Inferior parietal cortex (tissue), 1 donor: Measurements from ENCODE around the gene HSD11B1L.

Experiments used
- DNase-seq: peaks from one replicate; pipeline ENCODE4 v3.0.0-alpha.2; 2016; ENCODE audit errors: extremely low spot score

Gene HSD11B1L

GRCh38 chr19:5666921-5667610 is 13.8 kb upstream of the HSD11B1L start:
- DNase-seq = no peak

DNA sequence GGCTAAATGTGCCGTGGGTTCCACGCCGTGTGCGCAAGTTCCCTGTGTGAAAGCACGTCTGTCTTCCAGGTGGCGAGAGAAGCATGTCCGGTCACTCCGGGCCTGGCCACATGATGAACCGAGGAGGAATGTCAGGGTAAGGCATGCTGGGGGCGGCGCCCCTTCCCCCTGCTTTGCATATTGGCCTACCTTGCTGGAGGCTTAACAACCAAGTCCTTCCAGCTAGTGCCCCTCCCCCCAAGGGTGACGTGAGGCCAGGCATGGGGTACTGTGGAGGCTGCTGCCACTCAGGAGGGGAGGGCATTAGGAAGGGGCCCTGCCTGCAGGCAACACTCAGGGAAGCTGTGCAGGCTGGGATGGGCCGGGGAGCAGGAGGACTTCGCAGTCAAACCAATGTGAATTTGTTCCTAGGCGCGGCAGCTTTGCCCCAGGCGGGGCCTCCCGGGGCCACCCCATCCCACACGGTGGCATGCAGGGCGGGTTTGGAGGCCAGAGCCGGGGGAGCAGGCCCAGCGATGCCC is 13.0 kb upstream of the HSD11B1L start:
- DNase-seq = no peak

DNA sequence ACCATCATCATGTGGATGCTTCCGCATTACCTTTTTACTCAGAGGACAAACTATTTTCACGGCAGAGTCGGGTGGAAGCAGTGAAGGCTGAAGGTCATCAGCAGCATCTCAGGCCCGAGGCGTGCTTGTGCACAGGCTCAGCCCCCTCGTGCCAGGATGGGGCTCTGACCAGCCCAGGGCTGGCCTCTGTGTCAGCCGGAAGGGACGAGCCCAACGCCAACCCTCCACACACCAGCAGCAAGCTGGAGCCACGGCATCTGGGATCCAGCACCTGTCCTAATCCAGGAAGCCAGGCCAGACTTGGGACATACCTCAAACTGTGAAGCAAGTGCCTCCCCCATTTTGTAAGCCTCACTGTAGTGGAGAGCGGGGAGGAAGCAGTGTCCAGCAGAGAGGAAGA is 11.6 kb upstream of the HSD11B1L start:
- DNase-seq = no peak

DNA sequence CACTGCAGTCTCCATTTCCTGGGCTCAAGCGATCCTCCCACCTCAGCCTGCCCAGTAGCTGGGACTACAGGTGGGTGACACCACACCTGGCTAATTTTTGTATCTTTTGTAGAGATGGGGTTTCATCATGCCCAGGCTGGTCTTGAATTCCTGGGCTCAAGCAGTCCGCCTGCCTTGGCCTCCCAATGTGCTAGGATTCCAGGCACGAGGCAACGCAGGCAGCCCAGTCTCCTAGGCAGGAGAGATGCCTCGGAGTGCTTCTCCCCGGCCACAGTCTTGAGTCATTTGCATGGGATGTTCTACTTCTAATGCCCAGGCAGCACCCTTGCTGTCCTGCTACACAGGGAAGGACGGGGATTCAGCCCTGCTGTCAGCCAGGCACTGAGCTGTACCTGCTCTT is 9.2 kb upstream of the HSD11B1L start:
- DNase-seq = no peak

GRCh38 chr19:5672708-5673459 is 7.9 kb upstream of the HSD11B1L start:
- no peak for DNase-seq

DNA sequence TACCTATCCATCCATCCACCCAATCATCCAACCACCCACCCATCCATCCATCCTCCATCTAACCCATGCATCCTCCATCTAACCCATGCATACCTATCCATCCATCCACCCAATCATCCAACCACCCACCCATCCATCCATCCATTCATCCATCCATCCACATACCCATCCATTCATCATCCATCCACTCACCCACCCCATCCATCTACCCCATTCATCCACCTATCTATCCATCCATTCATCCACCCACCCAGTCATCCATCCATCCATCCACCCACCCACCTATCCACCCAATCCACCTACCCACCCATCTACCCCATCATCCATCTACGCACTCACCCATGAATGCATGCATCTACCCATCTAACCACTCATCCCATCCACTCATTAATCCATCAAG is 7.1 kb upstream of the HSD11B1L start:
- DNase-seq = no peak

- no peak for DNase-seq
Measured at GRCh38 chr19:5674714-5675113, 6.1 kb upstream of the HSD11B1L start.

GRCh38 chr19:5676105-5676771 is 4.6 kb upstream of the HSD11B1L start:
- no peak for DNase-seq

DNA sequence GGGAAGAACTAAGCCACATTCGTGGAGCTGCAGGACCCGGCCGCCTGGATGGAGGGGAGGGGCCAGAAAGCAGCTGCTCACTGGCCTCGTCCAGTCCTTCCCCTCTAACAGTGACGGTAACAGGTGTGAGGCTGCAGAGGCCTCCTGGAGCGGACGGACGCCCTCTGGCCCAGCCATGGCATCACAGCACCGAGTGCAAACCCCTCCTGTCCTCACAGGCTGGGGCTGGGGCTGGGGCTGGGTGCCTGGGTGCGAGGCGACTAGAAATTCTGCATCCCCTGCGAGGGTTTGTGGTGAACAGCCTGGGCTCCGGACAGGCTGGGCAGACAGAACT is 4.1 kb upstream of the HSD11B1L start:
- no peak for DNase-seq

DNA sequence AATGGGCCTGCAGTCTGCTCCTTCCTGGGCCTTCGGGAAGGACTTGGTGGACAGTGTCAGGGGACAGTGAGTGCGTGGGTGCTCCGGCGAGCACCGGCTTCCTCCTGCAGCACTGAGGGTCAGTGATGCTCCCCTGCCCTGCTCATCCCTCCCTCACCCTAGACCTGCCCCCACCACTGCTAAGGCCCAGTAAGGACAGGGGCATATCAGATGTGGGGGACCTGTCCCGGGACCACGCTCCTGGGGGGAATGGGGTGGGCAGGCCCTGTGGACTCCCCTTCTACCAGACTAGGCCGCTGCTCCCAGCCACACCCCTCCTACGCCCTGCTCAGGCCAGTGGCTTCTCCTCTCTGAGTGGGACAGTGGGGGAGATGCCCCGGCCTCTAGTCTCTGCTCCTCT is 3.7 kb upstream of the HSD11B1L start:
- DNase-seq = no peak

DNA sequence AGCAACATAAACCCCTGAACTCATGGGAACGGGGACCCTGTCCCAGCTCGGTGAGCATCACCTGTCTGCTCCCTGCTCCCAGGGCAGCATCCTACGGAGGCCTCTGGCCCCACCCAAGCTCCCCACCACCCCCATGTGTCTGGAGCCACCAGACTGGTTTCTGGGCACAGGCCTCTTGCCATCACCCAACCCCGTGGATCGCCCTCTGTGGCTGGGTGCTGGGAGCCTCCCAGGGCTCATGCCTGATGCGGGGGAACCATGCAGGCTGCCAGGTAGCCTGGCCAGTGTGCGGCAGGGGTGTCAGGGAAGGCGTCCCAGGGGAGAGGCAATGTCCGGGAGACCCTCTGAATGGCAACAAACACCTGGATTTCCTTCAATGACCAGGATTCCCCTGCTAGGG is 3.2 kb upstream of the HSD11B1L start:
- DNase-seq = no peak

GRCh38 chr19:5678071-5678718 is 2.6 kb upstream of the HSD11B1L start:
- DNase-seq = no peak

GRCh38 chr19:5679289-5680083 is 1.3 kb upstream of the HSD11B1L start:
- no peak for DNase-seq

DNA sequence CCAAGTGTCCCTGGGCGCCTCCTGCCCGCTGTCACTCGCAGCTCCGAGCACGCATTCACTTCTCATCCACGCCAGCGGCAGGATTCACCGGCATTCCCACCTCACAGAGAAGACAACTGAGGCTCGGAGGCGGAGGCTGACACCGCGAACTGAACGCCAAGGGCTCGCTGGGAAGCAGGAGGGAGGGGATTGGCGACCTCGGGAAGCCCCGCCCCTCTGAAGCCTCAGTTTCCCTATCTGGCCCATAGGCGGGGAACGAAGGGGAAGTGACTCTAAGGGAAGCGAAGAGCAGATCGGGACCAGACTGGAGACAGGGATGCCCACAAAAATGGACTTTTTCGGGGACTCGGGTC is 767 bp upstream of the HSD11B1L start:
- DNase-seq = no peak

- DNase-seq = no peak
Measured at GRCh38 chr19:5681391-5682106, 722 bp downstream of the HSD11B1L start.

DNA sequence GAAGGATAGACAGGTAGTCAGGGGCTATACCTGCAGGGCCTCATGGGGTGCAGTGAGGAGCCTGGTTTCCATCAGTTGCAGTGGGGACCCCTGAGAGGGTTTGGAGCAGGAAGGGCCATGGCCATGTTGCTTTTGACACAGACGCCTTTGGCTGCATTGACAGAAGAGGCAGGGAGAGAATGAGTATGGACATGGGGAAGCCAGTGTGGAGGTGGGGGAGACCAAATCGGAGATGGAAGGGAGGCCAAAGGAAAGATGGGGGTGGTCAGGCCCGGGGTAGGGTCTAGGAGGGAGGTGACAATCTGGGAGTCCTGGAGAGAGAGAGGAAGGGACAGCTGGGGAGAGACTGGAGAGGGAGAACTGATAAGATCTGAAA is 1.3 kb downstream of the HSD11B1L start:
- no peak for DNase-seq

DNA sequence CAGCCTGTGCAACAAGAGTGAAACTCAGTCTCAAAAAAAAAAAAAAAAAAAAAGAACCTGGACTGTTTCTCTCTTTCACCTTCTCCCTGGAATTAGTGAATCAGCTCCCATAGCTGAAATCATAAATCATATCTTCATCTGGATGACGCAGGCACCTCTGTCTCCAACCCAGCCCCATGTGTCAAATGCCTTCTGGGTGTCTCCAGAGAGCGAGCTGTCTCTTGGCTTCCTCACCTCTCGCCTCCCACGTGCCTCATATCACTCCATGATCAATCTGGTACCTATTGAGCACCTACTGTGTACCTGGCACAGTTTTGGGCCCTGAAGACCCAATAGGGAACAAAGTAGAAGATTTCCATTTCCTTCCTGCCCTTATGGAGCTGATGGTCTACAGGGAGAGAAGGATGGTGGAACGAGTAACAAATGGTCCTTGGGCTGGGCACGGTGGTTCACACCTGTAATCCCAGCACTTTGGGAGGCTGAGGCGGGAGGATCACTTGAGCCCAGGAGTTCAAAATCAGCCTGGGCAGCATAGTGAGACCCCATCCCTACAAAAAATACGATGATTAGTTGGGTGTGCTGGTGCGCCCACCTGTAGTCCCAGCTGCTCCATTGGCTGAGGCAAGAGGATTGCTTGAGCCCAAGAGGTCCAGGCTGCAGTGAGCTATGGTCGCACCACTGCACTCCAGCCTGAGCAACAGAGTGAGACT is 2.5 kb downstream of the HSD11B1L start:
- no peak for DNase-seq

DNA sequence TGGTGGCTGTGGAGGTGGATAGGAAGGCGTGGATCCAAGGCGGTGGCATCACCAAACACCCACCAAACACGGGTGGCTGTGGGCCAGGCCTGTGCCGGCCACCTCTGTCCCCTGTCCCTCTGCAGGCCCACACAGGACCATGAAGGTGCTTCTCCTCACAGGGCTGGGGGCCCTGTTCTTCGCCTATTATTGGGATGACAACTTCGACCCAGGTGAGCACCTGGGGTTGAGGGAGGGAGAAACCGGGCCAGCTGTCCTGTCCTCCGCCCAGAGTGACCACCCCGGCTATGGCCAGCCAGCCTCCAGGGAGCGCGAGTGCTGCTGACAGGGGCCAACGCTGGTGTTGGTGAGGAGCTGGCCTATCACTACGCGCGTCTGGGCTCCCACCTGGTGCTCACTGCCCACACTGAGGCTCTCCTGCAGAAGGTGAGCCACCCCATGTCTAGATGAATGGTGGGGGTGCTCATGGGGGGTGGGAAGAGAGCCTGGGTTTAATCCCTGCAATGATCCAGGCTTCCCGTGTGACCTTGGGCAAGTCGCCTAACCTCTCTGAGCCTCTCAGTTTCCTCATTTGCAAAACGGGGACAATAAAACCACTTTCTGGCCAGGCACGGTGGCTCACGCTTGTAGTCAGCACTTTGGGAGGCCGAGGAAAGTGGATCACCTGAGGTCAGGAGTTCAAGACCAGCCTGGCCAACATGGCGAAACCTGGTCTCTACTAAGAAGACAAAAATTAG is 4.0 kb downstream of the HSD11B1L start:
- no peak for DNase-seq

GRCh38 chr19:5686326-5686646 is 5.5 kb downstream of the HSD11B1L start:
- DNase-seq = no peak
